ENCODE data around the gene ZDHHC14.
A peak's percentile ranks its signal among the peaks of the same experiment; 100 is the strongest.

ZDHHC14 gene

GRCh38 chr6:157512382-157512682, 131.3 kb downstream of the ZDHHC14 start:
- Histone ChIP-seq H3K27me3 (ENCODE audit: insufficient read depth, low read depth, severe bottlenecking) (no peaks in the 10 kb centered on the region), H3K36me3 (no peaks in the 10 kb centered on the region), H3K4me3 (ENCODE audit: low read depth, low read length) (no peak overlapping the region), H3K27ac (no peak overlapping the region), H3K9me3 (ENCODE audit: severe bottlenecking) (no peaks in the 10 kb centered on the region)
- TF ChIP-seq, protein P1, sequence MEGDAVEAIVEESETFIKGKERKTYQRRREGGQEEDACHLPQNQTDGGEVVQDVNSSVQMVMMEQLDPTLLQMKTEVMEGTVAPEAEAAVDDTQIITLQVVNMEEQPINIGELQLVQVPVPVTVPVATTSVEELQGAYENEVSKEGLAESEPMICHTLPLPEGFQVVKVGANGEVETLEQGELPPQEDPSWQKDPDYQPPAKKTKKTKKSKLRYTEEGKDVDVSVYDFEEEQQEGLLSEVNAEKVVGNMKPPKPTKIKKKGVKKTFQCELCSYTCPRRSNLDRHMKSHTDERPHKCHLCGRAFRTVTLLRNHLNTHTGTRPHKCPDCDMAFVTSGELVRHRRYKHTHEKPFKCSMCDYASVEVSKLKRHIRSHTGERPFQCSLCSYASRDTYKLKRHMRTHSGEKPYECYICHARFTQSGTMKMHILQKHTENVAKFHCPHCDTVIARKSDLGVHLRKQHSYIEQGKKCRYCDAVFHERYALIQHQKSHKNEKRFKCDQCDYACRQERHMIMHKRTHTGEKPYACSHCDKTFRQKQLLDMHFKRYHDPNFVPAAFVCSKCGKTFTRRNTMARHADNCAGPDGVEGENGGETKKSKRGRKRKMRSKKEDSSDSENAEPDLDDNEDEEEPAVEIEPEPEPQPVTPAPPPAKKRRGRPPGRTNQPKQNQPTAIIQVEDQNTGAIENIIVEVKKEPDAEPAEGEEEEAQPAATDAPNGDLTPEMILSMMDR (IDR thresholded peaks at IDR 0.05; ENCODE audit: low read depth, low read length), result no peak
- no peak for DNase-seq

- Histone ChIP-seq H3K9me3 (ENCODE audit: severe bottlenecking) (no peaks in the 10 kb centered on the region), H3K27me3 (ENCODE audit: insufficient read depth, low read depth, severe bottlenecking) (no peaks in the 10 kb centered on the region), H3K36me3 (no peaks in the 10 kb centered on the region), H3K27ac (peak overlapping the region; percentile 53), H3K4me3 (ENCODE audit: low read depth, low read length) (peak overlapping the region; percentile 15)
- TF ChIP-seq, protein P1 (IDR thresholded peaks at IDR 0.05; ENCODE audit: low read depth, low read length), result no peak
- DNase-seq, result peak; percentile 14
Observed at GRCh38 chr6:157513004-157513603, 132.1 kb downstream of the ZDHHC14 start.

DNA sequence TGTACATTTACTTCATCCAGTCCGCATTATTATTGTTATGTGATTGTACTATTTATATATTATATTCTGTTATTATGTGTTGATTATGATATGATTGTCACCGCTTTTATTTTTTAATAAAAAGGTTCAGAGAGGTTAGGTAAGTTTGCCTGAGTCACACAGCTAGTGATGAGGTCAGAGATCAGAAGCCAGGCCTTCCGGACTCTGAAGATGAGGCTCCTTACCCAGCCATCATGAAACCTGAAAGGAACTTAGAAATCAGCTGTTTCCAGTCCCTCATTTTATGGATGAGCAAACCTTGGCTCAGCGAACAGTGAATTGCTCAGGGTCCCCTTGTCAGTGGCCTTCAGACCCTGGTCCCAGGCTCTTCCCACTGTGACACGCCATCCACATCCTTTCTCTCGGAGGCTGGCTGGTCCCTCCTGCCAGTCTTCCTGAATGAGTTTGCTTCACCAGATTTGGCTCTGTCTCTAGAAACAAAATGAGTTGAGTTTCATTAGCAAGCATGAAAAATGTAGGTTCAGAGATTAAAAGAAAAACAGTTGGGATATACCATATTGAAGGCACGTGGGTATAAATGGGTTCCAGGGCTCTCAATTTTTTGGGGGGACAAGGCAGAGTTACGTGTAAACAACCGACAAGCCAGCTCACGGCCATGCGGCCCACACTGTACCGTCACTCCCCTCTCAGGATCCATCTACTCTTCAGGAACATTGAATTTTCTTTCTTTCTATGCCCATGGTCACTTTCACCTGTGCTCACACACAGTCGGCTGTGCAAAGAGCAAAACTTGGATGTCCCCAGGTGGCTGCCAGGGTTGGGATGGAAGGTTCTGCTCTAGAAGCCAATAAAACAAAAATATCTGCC, 132.9 kb downstream of the ZDHHC14 start:
- H3K4me3 ChIP-seq (ENCODE audit: low read depth, low read length), result no peak overlapping the region
- no peaks in the 10 kb centered on the region for H3K36me3 ChIP-seq
- no peaks in the 10 kb centered on the region for H3K27me3 ChIP-seq (ENCODE audit: insufficient read depth, low read depth, severe bottlenecking)
- no peak for DNase-seq
- no peaks in the 10 kb centered on the region for H3K9me3 ChIP-seq (ENCODE audit: severe bottlenecking)
- TF ChIP-seq, protein P1 (IDR thresholded peaks at IDR 0.05; ENCODE audit: low read depth, low read length), result no peak
- no peak overlapping the region; the same call in 1 of the 2 replicates for H3K27ac ChIP-seq

DNA sequence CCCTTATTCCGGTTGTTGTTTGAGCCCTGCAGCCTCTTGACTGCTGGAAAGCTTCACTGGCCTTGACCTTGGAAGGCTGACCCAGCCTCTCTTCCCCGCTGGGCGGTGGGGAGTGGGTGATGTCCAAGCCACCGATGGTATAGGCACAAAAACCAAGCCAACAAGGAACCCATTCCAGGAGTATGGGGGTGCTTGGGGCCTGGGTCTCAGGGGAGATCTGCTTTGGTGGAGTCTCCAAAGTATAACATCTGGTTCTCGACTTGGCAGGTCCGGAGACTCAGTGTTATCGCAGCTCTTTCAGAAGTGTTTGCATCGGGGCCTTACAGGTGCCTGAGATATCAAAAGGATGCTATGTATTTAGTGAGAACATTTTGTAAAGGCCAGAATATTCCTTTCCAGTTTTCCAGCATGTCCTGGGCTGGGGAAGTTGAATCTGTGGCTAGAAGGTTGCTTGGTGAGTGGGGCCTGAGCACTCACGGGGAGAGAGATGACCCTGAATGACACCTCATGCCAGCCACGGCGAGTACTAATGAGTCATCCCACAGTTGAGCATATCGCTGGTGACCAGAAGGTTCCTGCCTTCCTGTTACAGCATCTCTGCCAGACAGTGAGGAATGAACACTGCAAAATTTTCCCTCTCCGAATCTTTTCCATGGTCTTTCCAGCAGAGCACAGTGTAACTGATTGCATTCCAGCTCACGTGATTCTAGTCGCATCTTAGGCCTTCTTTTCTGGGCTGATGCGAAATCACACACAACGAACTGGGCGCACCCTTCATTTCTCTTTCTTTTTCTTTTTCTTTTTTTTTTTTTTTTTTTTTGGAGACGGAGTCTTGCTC, 133.9 kb downstream of the ZDHHC14 start:
- H3K36me3 ChIP-seq, result no peaks in the 10 kb centered on the region
- no peaks in the 10 kb centered on the region for H3K9me3 ChIP-seq (ENCODE audit: severe bottlenecking)
- no peak overlapping the region for H3K4me3 ChIP-seq (ENCODE audit: low read depth, low read length)
- no peaks in the 10 kb centered on the region for H3K27me3 ChIP-seq (ENCODE audit: insufficient read depth, low read depth, severe bottlenecking)
- no peak for DNase-seq
- TF ChIP-seq, protein P1 (IDR thresholded peaks at IDR 0.05; ENCODE audit: low read depth, low read length), result no peak
- H3K27ac ChIP-seq, result no peak overlapping the region

- no peak for DNase-seq
- no peak overlapping the region for H3K4me3 ChIP-seq (ENCODE audit: low read depth, low read length)
- TF ChIP-seq, protein P1 (IDR thresholded peaks at IDR 0.05; ENCODE audit: low read depth, low read length), result no peak
Observed at GRCh38 chr6:157516319-157517026, 135.5 kb downstream of the ZDHHC14 start.

More at GRCh38 chr6:157516319-157517026, 135.5 kb downstream of the ZDHHC14 start:
- Histone ChIP-seq H3K27me3 (ENCODE audit: insufficient read depth, low read depth, severe bottlenecking) (no peaks in the 10 kb centered on the region), H3K9me3 (ENCODE audit: severe bottlenecking) (no peaks in the 10 kb centered on the region), H3K36me3 (no peaks in the 10 kb centered on the region), H3K27ac (no peak overlapping the region)
